Activated naive CD4-positive, alpha-beta T cell treated with anti-CD3 and anti-CD28 coated beads for 36 hours (primary cell): ENCODE data around the gene EMCN. TPM values are rescaled to one million over a fixed set of nuclear protein-coding genes. Genes with fewer than 3 reads are reported as not detected.
"Not testable (repeated sequence)": the region's sequence is repeated elsewhere in the genome, so short reads cannot be mapped to it uniquely, and the experiment has no call there.

Experiments used
- CTCF ChIA-PET: fragments of 350-600 bp; sonication (Branson Sonifier 250); formaldehyde crosslinking; loops from one replicate; lab custom pipeline; 2021; ENCODE audit warnings: antibody characterized with exemption; lab: Charles Lee
- DNase-seq: peaks from one replicate; pipeline ENCODE4 v3.0.0-alpha.2; 2020
- H3K27ac Mint-ChIP-seq: one replicate; pipeline ENCODE4 v1.8.0; 2021; ENCODE audit warnings: mild to moderate bottlenecking, mixed read lengths
- H3K27me3 Mint-ChIP-seq: one replicate; pipeline ENCODE4 v1.8.0; 2021; ENCODE audit warnings: low read depth, mixed read lengths
- H3K36me3 Mint-ChIP-seq: one replicate; pipeline ENCODE4 v1.8.0; 2021; ENCODE audit warnings: low read depth, mixed read lengths
- H3K4me1 Mint-ChIP-seq: one replicate; pipeline ENCODE4 v1.8.0; 2021; ENCODE audit warnings: low read depth, mixed read lengths
- H3K4me3 Mint-ChIP-seq: one replicate; pipeline ENCODE4 v1.8.0; 2021; ENCODE audit warnings: mild to moderate bottlenecking, moderate library complexity, mixed read lengths
- H3K9me3 Mint-ChIP-seq: one replicate; pipeline ENCODE4 v1.8.0; 2021; ENCODE audit warnings: mixed read lengths
- intact Hi-C: fragments of 100-400 bp; cut with micrococcal nuclease; formaldehyde crosslinking; loops from one replicate; pipeline ENCODE4 v1.15.1; 2023
- total RNA-seq, 2 experiments: library from RNA; stranded (reverse); gene quantifications; one replicate each; pipeline ENCODE4 v1.2.3, GENCODE V29; 2021

Gene EMCN
- total RNA-seq, 2 experiments from 2014 or later = not detected

GRCh38 chr4:100420571-100420970, 97.3 kb downstream of the EMCN start:
- no peaks in the 10 kb centered on the region for H3K9me3 Mint-ChIP-seq
- no peaks in the 10 kb centered on the region for H3K36me3 Mint-ChIP-seq
- H3K27ac Mint-ChIP-seq = no peak overlapping the region
- no peak for DNase-seq
- intact Hi-C loops = loop anchor here (2.0 to 5.0 kb wide), 3 partner anchors 207 to 747 kb away; no protein-coding TSS in a partner anchor
- H3K27me3 Mint-ChIP-seq = no peaks in the 10 kb centered on the region
- H3K4me3 Mint-ChIP-seq = no peak overlapping the region
- H3K4me1 Mint-ChIP-seq = peaks cover 2% of the 10 kb centered on the region
- CTCF ChIA-PET = no interaction called here

- intact Hi-C loops = no loop called here
- Mint-ChIP-seq H3K36me3 (no peaks in the 10 kb centered on the region), H3K27ac (no peak overlapping the region), H3K27me3 (no peaks in the 10 kb centered on the region), H3K9me3 (no peaks in the 10 kb centered on the region), H3K4me1 (no peaks in the 10 kb centered on the region), H3K4me3 (no peak overlapping the region)
- CTCF ChIA-PET = no interaction called here
- DNase-seq = no peak
These were observed 100.3 kb downstream of the EMCN start for GRCh38 chr4:100417565-100417964.

DNA sequence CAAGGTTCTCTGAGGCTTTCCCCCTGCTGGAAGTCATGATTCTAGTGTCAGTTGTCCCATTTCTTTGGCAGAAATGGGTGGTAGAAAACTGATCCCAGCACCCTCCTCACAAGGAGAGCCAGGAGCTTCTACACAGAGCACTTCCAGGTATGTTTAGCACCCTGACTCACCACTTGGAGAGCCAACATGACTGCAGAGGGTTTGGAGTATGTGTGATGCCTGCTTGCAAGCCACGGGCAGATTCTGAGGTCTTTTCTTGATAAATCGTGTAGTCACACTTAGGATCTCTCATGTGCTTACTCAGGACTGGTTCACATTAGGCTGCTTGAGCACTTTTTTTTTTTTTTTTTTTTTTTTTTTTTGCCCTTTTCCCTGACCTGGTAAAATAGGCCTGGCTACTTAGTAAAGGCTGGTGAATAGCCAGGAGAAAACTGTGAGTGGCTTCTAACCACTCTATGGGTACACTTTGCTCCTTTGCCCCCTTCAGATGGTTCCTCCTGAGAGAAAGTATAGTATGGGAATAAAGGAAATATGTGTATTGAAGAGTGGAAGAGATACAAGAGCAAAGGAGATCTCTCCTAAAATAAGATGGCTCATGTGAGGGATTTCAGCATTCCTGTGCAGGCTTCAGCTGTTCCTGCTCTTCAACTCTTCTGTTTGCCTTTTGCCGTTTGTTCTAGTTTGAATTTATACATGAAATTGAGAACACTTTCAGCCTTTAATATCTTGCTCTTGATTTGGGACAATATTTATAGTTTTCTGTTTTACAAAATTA, 103.6 kb downstream of the EMCN start:
- no peak overlapping the region for H3K27ac Mint-ChIP-seq
- H3K4me3 Mint-ChIP-seq = no peak overlapping the region
- CTCF ChIA-PET = no interaction called here
- H3K36me3 Mint-ChIP-seq = no peaks in the 10 kb centered on the region
- no peaks in the 10 kb centered on the region for H3K9me3 Mint-ChIP-seq
- no peak for DNase-seq
- intact Hi-C loops = no loop called here
- H3K27me3 Mint-ChIP-seq = no peaks in the 10 kb centered on the region
- H3K4me1 Mint-ChIP-seq = no peaks in the 10 kb centered on the region

GRCh38 chr4:100391863-100392262, 126.0 kb downstream of the EMCN start:
- intact Hi-C loops = no loop called here
- CTCF ChIA-PET = no interaction called here
- H3K4me1 Mint-ChIP-seq = no peaks in the 10 kb centered on the region
- H3K27ac Mint-ChIP-seq = no peak overlapping the region
- H3K36me3 Mint-ChIP-seq = no peaks in the 10 kb centered on the region
- H3K9me3 Mint-ChIP-seq = no peaks in the 10 kb centered on the region
- no peak for DNase-seq
- peaks cover 3% of the 10 kb centered on the region for H3K27me3 Mint-ChIP-seq
- H3K4me3 Mint-ChIP-seq = no peak overlapping the region

GRCh38 chr4:100391086-100391485, 126.7 kb downstream of the EMCN start:
- CTCF ChIA-PET = no interaction called here
- no peaks in the 10 kb centered on the region for H3K4me1 Mint-ChIP-seq
- H3K9me3 Mint-ChIP-seq = no peaks in the 10 kb centered on the region
- no peak overlapping the region for H3K27ac Mint-ChIP-seq
- H3K36me3 Mint-ChIP-seq = no peaks in the 10 kb centered on the region
- peaks cover 3% of the 10 kb centered on the region for H3K27me3 Mint-ChIP-seq
- no peak for DNase-seq
- intact Hi-C loops = no loop called here
- no peak overlapping the region for H3K4me3 Mint-ChIP-seq

- Mint-ChIP-seq H3K4me1 (no peaks in the 10 kb centered on the region), H3K36me3 (no peaks in the 10 kb centered on the region), H3K9me3 (peaks cover 3% of the 10 kb centered on the region), H3K27ac (no peak overlapping the region), H3K27me3 (no peaks in the 10 kb centered on the region), H3K4me3 (no peak overlapping the region)
- no peak for DNase-seq
- CTCF ChIA-PET = interaction anchor here (0.6 to 0.7 kb wide), 2 partner anchors 85 to 107 kb away, joined by 3 read pairs; no protein-coding TSS in a partner anchor
- intact Hi-C loops = no loop called here
These were observed 131.6 kb downstream of the EMCN start for GRCh38 chr4:100386270-100386669.

DNA sequence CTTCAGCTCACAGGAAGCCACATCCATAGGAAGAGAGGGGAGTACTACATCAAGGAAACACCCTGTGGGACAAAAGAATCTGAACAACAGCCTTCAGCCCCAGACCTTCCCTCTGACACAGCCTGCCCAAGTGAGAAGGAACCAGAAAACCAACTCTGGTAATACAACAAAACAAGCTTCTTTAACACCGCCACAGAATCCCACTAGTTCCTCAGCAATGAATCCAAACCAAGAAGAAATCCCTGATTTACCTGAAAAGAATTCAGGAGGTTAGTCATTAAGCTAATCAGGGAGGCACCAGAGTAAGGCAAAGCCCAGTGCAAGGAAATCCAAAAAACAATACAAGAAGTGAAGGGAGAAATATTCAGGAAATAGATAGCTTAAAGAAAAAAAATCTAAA, 137.4 kb downstream of the EMCN start:
- CTCF ChIA-PET, H3K36me3 Mint-ChIP-seq, H3K4me3 Mint-ChIP-seq, intact Hi-C loops, H3K27me3 Mint-ChIP-seq, H3K9me3 Mint-ChIP-seq, DNase-seq, H3K27ac Mint-ChIP-seq, H3K4me1 Mint-ChIP-seq: not testable (repeated sequence)

DNA sequence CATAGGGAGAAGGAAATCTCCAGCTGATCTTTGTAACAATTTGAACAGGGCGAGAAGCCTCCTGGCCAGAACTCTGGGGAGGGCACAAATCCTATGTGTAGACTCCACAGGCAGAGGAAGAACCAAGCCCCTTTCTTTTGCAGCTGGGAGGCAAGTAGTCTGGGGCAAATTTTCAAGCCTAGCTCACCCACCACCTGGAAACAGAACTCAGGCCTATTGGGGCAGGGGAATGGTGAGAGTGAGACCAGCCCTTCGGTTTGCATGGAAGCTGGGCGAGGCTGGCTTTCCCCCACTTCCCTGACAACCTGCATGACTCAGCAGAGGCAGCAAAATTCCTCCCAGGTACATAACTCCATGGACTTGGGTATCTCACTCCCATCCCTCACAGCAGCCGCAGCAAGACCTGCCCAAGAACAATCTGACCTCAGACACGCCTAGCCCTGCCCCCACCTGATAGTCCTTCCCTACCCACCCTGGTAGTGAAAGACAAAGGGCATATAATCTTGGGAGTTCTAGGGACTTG, 138.2 kb downstream of the EMCN start:
- H3K36me3 Mint-ChIP-seq = no peaks in the 10 kb centered on the region
- H3K4me3 Mint-ChIP-seq = no peak overlapping the region
- intact Hi-C loops = no loop called here
- H3K9me3 Mint-ChIP-seq = peaks cover 3% of the 10 kb centered on the region
- H3K4me1 Mint-ChIP-seq = no peaks in the 10 kb centered on the region
- no peak overlapping the region for H3K27ac Mint-ChIP-seq
- no peak for DNase-seq
- peaks cover 5% of the 10 kb centered on the region for H3K27me3 Mint-ChIP-seq
- CTCF ChIA-PET = no interaction called here

DNA sequence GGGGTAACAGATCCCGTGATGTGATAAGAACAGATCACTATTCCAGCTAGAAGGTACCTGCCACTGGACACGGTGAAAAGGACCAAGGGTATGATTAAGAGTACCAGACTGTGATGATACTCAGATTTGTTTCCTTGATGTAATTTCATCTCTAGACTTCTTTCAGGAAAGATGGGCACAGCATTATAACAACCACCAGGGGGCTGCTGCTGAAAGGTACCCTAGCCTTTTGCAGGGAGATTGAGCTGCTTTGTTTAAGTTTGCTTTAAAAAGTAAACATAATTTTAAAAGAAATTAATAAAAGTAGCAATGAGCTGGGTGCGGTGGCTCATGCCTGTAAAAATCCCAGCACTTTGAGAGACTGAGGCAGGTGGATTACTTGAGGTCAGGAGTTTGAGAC, 145.4 kb downstream of the EMCN start:
- DNase-seq = no peak
- H3K27ac Mint-ChIP-seq = no peak overlapping the region
- H3K4me1 Mint-ChIP-seq = no peaks in the 10 kb centered on the region
- intact Hi-C loops = no loop called here
- peaks cover 4% of the 10 kb centered on the region for H3K27me3 Mint-ChIP-seq
- CTCF ChIA-PET = interaction anchor here (0.9 kb wide), 1 partner anchor 71 kb away, joined by 3 read pairs; no protein-coding TSS in a partner anchor
- H3K4me3 Mint-ChIP-seq = no peak overlapping the region
- no peaks in the 10 kb centered on the region for H3K9me3 Mint-ChIP-seq
- H3K36me3 Mint-ChIP-seq = no peaks in the 10 kb centered on the region

- H3K4me3 Mint-ChIP-seq = no peak overlapping the region
- peaks cover 4% of the 10 kb centered on the region for H3K27me3 Mint-ChIP-seq
- H3K4me1 Mint-ChIP-seq = no peaks in the 10 kb centered on the region
- DNase-seq = no peak
- H3K36me3 Mint-ChIP-seq = no peaks in the 10 kb centered on the region
- no peaks in the 10 kb centered on the region for H3K9me3 Mint-ChIP-seq
- H3K27ac Mint-ChIP-seq = no peak overlapping the region
- intact Hi-C loops = no loop called here
- CTCF ChIA-PET = no interaction called here
These were observed 148.0 kb downstream of the EMCN start for GRCh38 chr4:100369871-100370270.

DNA sequence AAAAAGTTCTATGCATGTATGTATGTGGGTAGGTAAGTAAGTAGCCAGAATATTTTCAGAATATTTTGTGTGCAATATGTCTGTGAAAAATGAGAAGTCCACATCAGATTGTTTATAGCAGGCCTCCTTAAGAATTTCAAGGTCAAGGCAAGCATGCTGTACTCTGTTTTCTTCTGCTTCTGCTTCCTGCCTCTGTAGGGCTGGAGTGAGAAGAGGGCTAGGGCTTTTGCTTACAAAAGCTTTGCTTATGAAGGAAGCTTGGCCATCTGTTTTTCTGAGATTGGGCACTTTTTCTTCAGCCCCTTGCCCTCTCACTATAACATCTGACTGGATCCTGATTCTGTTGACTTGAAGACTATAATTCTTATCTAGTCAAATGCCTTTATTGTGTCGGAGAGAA, 150.4 kb downstream of the EMCN start:
- no peaks in the 10 kb centered on the region for H3K4me1 Mint-ChIP-seq
- no peak overlapping the region for H3K4me3 Mint-ChIP-seq
- no peaks in the 10 kb centered on the region for H3K9me3 Mint-ChIP-seq
- CTCF ChIA-PET = no interaction called here
- H3K27me3 Mint-ChIP-seq = peaks cover 4% of the 10 kb centered on the region
- no peak for DNase-seq
- no peak overlapping the region for H3K27ac Mint-ChIP-seq
- no peaks in the 10 kb centered on the region for H3K36me3 Mint-ChIP-seq
- intact Hi-C loops = no loop called here

DNA sequence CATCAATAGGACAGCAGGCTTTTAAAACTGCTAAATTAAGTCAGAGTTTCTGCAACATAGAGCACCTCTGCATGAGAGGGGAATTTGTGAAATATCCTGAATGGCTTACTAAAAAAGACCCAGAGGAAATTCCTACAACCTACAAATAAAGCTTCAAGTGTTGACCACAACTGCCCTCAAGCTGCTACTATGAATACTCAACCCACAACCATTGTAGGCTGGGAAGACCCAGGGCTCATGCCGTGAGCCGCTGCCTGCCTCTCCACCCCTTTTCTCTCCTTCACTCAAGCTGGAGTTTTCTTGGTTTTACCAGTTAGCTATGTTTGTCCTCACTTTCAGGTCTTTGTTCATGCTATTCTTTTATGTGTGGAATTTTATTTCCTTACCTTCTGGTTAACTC, 151.6 kb downstream of the EMCN start:
- no peaks in the 10 kb centered on the region for H3K9me3 Mint-ChIP-seq
- no peaks in the 10 kb centered on the region for H3K4me1 Mint-ChIP-seq
- H3K27ac Mint-ChIP-seq = no peak overlapping the region
- intact Hi-C loops = no loop called here
- CTCF ChIA-PET = no interaction called here
- H3K4me3 Mint-ChIP-seq = no peak overlapping the region
- no peaks in the 10 kb centered on the region for H3K36me3 Mint-ChIP-seq
- DNase-seq = no peak
- H3K27me3 Mint-ChIP-seq = peaks cover 4% of the 10 kb centered on the region

DNA sequence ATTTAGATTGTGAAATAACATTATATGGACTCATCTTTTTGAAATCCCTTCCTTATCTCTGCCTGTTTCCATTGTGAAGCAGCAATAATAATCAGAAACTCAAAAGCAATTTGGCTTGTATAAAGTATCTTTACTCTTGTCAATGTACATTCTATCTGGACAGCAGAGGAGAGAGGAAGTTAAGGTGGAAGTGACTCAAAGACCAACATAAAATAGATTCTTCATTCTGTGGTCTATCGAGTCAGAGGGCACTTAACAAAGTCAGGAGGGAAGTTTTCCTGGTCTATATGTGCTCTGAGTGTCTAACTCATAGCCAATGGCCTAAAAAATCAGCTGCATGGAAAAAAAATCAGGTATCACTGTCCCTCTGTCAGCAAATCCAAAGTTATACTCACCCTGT, 155.5 kb downstream of the EMCN start:
- Mint-ChIP-seq H3K27me3 (peaks cover 1% of the 10 kb centered on the region), H3K9me3 (peaks cover 3% of the 10 kb centered on the region), H3K36me3 (no peaks in the 10 kb centered on the region), H3K4me3 (no peak overlapping the region), H3K27ac (no peak overlapping the region), H3K4me1 (no peaks in the 10 kb centered on the region)
- intact Hi-C loops = no loop called here
- DNase-seq = no peak
- CTCF ChIA-PET = no interaction called here
